ENCODE data around the gene EPB41L4A. TPM values are rescaled to one million over a fixed set of nuclear protein-coding genes. Genes with fewer than 3 reads are reported as not detected.

Gene EPB41L4A
- total and polyA plus RNA-seq, 11 donors = 6.4 to 34.5 (median 16.2) TPM

GRCh38 chr5:112411903-112412302 lies 7.2 kb downstream of the EPB41L4A start:
- WGBS, 4 donors = 65 to 80% (median 75%) methylated on average over 7 of the region's 7 CpGs
- no peaks in the 10 kb centered on the region for H3K9me3 ChIP-seq
- H3K4me3 ChIP-seq = no peak overlapping the region
- H3K36me3 ChIP-seq = peaks cover 0 to 6% (median 0%) of the 10 kb centered on the region in 9 donors
- no peak overlapping the region for H3K27ac ChIP-seq
- peaks cover 0 to 66% (median 33%) of the 10 kb centered on the region in 12 donors for H3K4me1 ChIP-seq
- TF ChIP-seq CTCF (IDR thresholded peaks at IDR 0.05) (no peak), POLR2A (IDR thresholded peaks at IDR 0.05) (no peak)
- no peak for DNase-seq
- H3K27me3 ChIP-seq = no peaks in the 10 kb centered on the region
- ATAC-seq = peak in 2 of 4 donors; percentile 7 to 33
- intact Hi-C loops (cut with DNase I) = loop anchor here in 3 of 10 donors (10.0 kb wide), 3 partner anchors 57 to 197 kb away; no protein-coding TSS in a partner anchor

- intact Hi-C loops (cut with DNase I) = loop anchor here in 1 of 10 donors (5.0 kb wide), 1 partner anchor 35 kb away; no protein-coding TSS in a partner anchor
- WGBS, 4 donors = 26 to 43% (median 29%) methylated on average over 2 of the region's 2 CpGs
These were observed 11.4 kb downstream of the EPB41L4A start for GRCh38 chr5:112407666-112408065.

GRCh38 chr5:112407240-112407639 lies 11.8 kb downstream of the EPB41L4A start:
- intact Hi-C loops (cut with DNase I) = loop anchor here in 1 of 10 donors (5.0 kb wide), 1 partner anchor 35 kb away; no protein-coding TSS in a partner anchor
- Histone ChIP-seq H3K4me3 (no peak overlapping the region), H3K4me1 (peaks cover 0 to 43% (median 32%) of the 10 kb centered on the region in 12 donors), H3K27ac (peak overlapping the region in 6 of 12 donors; percentile 7 to 41 (median 17)), H3K27me3 (no peaks in the 10 kb centered on the region), H3K36me3 (peaks cover 0 to 3% (median 0%) of the 10 kb centered on the region in 9 donors), H3K9me3 (no peaks in the 10 kb centered on the region)
- peak in 1 of 4 donors; percentile 71 for ATAC-seq
- TF ChIP-seq POLR2A (IDR thresholded peaks at IDR 0.05) = no peak
- DNase-seq = no peak

More at GRCh38 chr5:112407666-112408065, 11.4 kb downstream of the EPB41L4A start:
- no peaks in the 10 kb centered on the region for H3K27me3 ChIP-seq
- ATAC-seq (no peak), DNase-seq (no peak)
- H3K36me3 ChIP-seq = peaks cover 0 to 3% (median 0%) of the 10 kb centered on the region in 9 donors
- peaks cover 0 to 45% (median 36%) of the 10 kb centered on the region in 12 donors for H3K4me1 ChIP-seq
- H3K9me3 ChIP-seq = no peaks in the 10 kb centered on the region
- H3K27ac ChIP-seq = peak overlapping the region in 2 of 12 donors; percentile 23 to 30
- H3K4me3 ChIP-seq = no peak overlapping the region
- TF ChIP-seq POLR2A (IDR thresholded peaks at IDR 0.05) = no peak
- no peak for TF ChIP-seq CTCF (IDR thresholded peaks at IDR 0.05)

- H3K4me1 ChIP-seq = peaks cover 0 to 41% (median 24%) of the 10 kb centered on the region in 12 donors
- TF ChIP-seq POLR2A (IDR thresholded peaks at IDR 0.05) = no peak
- ATAC-seq (no peak), DNase-seq (no peak)
- no peaks in the 10 kb centered on the region for H3K27me3 ChIP-seq
- WGBS, 4 donors = 77 to 93% (median 78%) methylated on average over 1 of the region's 1 CpG
- no peaks in the 10 kb centered on the region for H3K9me3 ChIP-seq
- H3K36me3 ChIP-seq = peaks cover 0 to 8% (median 0%) of the 10 kb centered on the region in 9 donors
- no peak overlapping the region for H3K4me3 ChIP-seq
- H3K27ac ChIP-seq = no peak overlapping the region
- intact Hi-C loops (cut with DNase I) = no loop called here
These were observed 16.0 kb downstream of the EPB41L4A start for GRCh38 chr5:112403069-112403468.

- no peak overlapping the region for H3K27ac ChIP-seq
- peaks cover 0 to 13% (median 0%) of the 10 kb centered on the region in 9 donors for H3K36me3 ChIP-seq
- intact Hi-C loops (cut with DNase I) = no loop called here
- TF ChIP-seq POLR2A (IDR thresholded peaks at IDR 0.05) (no peak), CTCF (IDR thresholded peaks at IDR 0.05) (no peak)
- H3K4me1 ChIP-seq = peaks cover 0 to 29% (median 13%) of the 10 kb centered on the region in 12 donors
- DNase-seq (no peak), ATAC-seq (no peak)
- H3K9me3 ChIP-seq = no peaks in the 10 kb centered on the region
- H3K4me3 ChIP-seq = no peak overlapping the region
- WGBS, 4 donors = 89 to 92% (median 91%) methylated on average over 5 of the region's 5 CpGs
- no peaks in the 10 kb centered on the region for H3K27me3 ChIP-seq
These were observed 17.2 kb downstream of the EPB41L4A start for GRCh38 chr5:112401924-112402323.
